Stimulated activated CD8-positive, alpha-beta memory T cell treated with anti-CD3 and anti-CD28 coated beads, Interleukin-15, amount 100 ng/mL, for 48 hours (primary cell): ENCODE data around the gene RABGAP1L.
"Not testable (repeated sequence)": the region's sequence is repeated elsewhere in the genome, so short reads cannot be mapped to it uniquely, and the experiment has no call there.

Experiments used
- DNase-seq, 2 donors: peaks; one replicate each; pipeline ENCODE4 v3.0.0-alpha.2; 2020; ENCODE audit warnings: low read depth in 2 of 2

RABGAP1L gene

GRCh38 chr1:174710868-174711845 is 551.8 kb downstream of the RABGAP1L start:
- DNase-seq = no peak

- not testable (repeated sequence) for DNase-seq
Observed at GRCh38 chr1:174711848-174712247, 552.5 kb downstream of the RABGAP1L start.

GRCh38 chr1:174712541-174712940 is 553.2 kb downstream of the RABGAP1L start:
- no peak for DNase-seq

GRCh38 chr1:174713796-174714195 is 554.5 kb downstream of the RABGAP1L start:
- no peak for DNase-seq

- DNase-seq = no peak
Observed at GRCh38 chr1:174719194-174719593, 559.9 kb downstream of the RABGAP1L start.

- no peak for DNase-seq
Observed at GRCh38 chr1:174720618-174721017, 561.3 kb downstream of the RABGAP1L start.

GRCh38 chr1:174721246-174721645 is 561.9 kb downstream of the RABGAP1L start:
- DNase-seq = no peak

GRCh38 chr1:174723816-174724215 is 564.5 kb downstream of the RABGAP1L start:
- DNase-seq = no peak

GRCh38 chr1:174724219-174724618 is 564.9 kb downstream of the RABGAP1L start:
- no peak for DNase-seq

- no peak for DNase-seq
Observed at GRCh38 chr1:174726167-174726879, 567.0 kb downstream of the RABGAP1L start.

- DNase-seq = no peak
Observed at GRCh38 chr1:174726880-174727585, 567.7 kb downstream of the RABGAP1L start.

GRCh38 chr1:174734270-174734669 is 575.0 kb downstream of the RABGAP1L start:
- no peak for DNase-seq

- no peak for DNase-seq
Observed at GRCh38 chr1:174736831-174737230, 577.5 kb downstream of the RABGAP1L start.

- no peak for DNase-seq
Observed at GRCh38 chr1:174740249-174740968, 581.1 kb downstream of the RABGAP1L start.

- no peak for DNase-seq
Observed at GRCh38 chr1:174742805-174743653, 583.7 kb downstream of the RABGAP1L start.

- DNase-seq = no peak
Observed at GRCh38 chr1:174743654-174744561, 584.6 kb downstream of the RABGAP1L start.

GRCh38 chr1:174744886-174745285 is 585.6 kb downstream of the RABGAP1L start:
- DNase-seq = no peak

- no peak for DNase-seq
Observed at GRCh38 chr1:174746024-174746808, 586.9 kb downstream of the RABGAP1L start.

- no peak for DNase-seq
Observed at GRCh38 chr1:174747613-174748012, 588.3 kb downstream of the RABGAP1L start.
